K562 treated with DMSO at 1 percent for 24 hours (cell line): Measurements from ENCODE around the gene GOLGA6L24. TPM values are rescaled to one million over a fixed set of nuclear protein-coding genes. Genes with fewer than 3 reads are reported as not detected.

Experiments
- total RNA-seq: library from RNA; unstranded; fragments of 300-600 nt; gene quantifications from 2 replicates; pipeline ENCODE4 v1.2.3, GENCODE V29; 2022; ENCODE audit warnings: low read depth; ENCODE audit not compliant: insufficient read depth

The GOLGA6L24 gene, protein sequence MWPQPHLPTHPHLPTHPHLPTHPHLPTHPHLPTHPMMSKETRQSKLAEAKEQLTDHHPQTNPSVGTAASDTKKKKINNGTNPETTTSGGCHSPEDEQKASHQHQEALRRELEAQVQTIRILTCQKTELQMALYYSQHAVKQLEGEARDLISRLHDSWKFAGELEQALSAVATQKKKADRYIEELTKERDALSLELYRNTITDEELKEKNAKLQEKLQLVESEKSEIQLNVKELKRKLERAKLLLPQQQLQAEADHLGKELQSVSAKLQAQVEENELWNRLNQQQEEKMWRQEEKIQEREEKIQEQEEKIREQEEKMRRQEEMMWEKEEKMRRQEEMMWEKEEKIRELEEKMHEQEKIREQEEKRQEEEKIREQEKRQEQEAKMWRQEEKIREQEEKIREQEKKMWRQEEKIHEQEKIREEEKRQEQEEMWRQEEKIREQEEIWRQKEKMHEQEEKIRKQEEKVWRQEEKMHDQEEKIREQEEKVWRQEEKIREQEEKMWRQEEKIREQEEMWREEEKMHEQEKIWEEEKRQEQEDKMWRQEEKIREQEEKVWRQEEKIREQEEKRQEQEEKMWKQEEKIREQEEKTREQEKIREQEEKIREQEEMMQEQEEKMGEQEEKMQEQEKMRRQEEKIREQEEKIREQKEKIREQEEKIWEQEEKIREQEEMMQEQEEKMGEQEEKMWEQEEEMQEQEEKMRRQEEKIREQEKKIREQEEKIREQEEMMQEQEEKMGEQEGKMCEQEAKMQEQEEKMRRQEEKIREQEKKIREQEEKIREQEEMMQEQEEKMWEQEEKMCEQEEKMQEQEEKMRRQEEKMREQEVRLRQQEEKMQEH
- total RNA-seq, result not detected in 2 replicates

DNA sequence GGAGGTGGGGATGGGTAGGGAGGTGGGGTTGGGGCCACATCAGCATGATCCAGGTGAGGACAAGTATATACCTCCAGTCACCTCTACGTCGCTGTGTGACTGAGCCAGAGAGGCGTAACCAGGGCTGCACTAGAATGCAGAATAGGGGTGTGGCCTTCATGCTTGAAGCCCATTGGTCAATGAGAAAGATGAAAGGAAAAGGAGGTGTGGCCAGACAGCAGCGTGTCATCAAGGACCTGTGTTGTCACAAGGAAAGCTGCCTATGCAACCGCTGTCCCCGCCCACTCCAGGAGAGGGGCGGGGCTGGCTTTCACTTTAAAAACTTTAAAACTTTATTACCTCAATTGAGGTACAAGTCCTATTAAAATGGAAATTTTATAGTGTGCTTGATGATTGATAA, at the start of gene GOLGA6L24:
TSS of gene GOLGA6L24 (minus strand) at position 101 of the 400 bp plus-strand sequence. CDS start at position 40, 61 bp downstream.

DNA sequence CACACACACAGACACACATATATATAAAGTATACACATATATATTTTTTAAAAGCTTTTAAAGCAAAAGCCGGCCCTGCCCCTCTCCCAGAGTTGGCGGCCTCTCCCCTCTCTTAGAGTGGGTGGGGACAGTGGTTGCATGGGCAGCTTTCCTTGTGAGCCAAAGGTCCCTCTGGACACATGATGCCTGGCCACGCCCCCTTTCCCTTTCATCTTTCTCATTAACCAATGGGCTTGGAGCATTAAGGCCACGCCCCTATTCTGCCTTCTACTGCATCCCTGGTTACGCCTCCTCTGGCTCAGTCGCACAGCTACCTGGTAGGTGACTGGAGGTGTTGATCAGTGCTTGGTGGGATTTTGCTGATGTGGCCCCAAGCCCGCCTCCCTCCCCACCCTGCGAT, 20.5 kb upstream of the GOLGA6L24 start, which contains the start of gene GOLGA8F:
TSS of gene GOLGA8F (plus strand) at position 301 of the 400 bp plus-strand sequence. CDS start at position 399, 98 bp downstream.

DNA sequence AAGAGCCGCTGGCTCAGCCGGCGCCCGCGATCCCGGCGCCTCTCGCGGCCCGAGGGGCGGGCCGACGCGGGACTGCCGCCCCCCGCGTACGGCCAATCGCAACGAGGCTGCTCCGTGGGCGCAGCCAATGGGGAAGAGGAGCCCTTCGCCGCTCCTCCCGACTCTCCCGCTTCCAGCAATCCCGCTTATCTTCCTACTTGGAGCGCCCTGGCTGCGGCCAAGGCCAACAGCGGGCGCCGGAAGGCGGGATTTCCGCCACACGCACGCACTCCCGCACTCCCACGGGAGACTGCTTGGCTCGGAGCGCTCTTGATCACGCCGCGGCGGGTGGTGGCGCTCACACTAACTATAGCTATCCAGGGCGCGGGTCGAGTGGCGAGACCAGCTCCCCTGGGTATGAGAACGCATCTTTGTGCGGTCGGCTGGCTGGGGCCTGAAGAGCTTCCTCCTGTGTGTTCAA, 35.7 kb downstream of the GOLGA6L24 start, which contains the start of gene HERC2:
TSS of gene HERC2 (minus strand) at position 51 of the 460 bp plus-strand sequence. CDS start 746 bp downstream, outside the sequence.

Other genes with a start within 250 kb of the GOLGA6L24 start
- 52.9 and 63.4 TPM in 2 replicates for gene HERC2, start 35.9 kb downstream of the GOLGA6L24 start, total RNA-seq
- 0.07 and 0.12 TPM in 2 replicates for gene GOLGA8F, start 20.6 kb upstream of the GOLGA6L24 start, total RNA-seq
- gene GOLGA8G, start 174.9 kb upstream of the GOLGA6L24 start, total RNA-seq, result 0.12 and 0.19 TPM in 2 replicates
- gene GOLGA6L25, start 195.5 kb upstream of the GOLGA6L24 start, total RNA-seq, result not detected in 2 replicates